ENCODE measurements around the gene ALDH4A1.

DNA sequence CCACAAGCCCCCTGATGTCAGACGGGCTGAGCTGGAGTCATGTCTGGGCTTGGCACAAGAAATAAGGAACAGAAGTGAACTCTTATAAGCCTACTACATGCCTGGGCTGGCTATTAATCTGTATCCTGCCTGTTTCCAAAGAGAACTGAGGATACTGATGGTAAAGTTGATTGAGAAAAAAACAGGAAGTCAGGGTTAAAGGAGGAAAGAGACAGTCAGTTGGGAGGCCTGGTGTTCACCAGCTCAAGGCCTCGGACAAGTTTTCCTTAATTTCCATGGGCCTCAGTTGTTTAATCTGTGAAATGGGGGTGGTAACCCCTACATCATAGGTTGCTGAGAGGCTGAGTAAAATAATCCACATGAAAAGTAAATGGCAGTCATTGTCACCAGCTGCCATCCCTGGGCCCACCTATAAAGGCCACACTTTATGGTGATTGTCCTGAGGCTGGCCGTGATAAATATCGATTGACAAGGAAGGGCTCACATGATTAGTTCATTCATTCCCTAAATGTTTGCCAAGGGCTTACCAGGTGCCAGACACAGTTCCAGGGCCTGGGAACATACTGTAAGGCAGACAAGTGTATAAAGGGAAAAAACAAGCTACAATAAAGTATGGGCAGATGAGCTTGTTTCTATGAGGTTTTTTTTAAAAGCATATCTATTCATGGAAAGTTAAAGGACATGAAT lies 2.8 kb downstream of the ALDH4A1 start:
- TF ChIP-seq, protein P1, sequence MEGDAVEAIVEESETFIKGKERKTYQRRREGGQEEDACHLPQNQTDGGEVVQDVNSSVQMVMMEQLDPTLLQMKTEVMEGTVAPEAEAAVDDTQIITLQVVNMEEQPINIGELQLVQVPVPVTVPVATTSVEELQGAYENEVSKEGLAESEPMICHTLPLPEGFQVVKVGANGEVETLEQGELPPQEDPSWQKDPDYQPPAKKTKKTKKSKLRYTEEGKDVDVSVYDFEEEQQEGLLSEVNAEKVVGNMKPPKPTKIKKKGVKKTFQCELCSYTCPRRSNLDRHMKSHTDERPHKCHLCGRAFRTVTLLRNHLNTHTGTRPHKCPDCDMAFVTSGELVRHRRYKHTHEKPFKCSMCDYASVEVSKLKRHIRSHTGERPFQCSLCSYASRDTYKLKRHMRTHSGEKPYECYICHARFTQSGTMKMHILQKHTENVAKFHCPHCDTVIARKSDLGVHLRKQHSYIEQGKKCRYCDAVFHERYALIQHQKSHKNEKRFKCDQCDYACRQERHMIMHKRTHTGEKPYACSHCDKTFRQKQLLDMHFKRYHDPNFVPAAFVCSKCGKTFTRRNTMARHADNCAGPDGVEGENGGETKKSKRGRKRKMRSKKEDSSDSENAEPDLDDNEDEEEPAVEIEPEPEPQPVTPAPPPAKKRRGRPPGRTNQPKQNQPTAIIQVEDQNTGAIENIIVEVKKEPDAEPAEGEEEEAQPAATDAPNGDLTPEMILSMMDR (IDR thresholded peaks at IDR 0.05), result no peak
- TF ChIP-seq POLR2A (IDR thresholded peaks at IDR 0.05) (no peak), POLR2AphosphoS5 (IDR thresholded peaks at IDR 0.05) (no peak)
